K562 (cell line): ENCODE measurements around the gene GJC2. TPM values are rescaled to one million over a fixed set of nuclear protein-coding genes. Genes with fewer than 3 reads are reported as not detected.

ENCODE experiments used
- CHD1 ChIP-seq: fragments of 200-600 bp; sonication (generic); IDR thresholded peaks from one replicate; pipeline ENCODE4 v1.6.1; 2012; ENCODE audit warnings: mild to moderate bottlenecking, moderate library complexity, low read length, inconsistent platforms
- ETV1 ChIP-seq: fragments of 450-650 bp; conservative IDR thresholded peaks from 2 replicates; pipeline ENCODE4 v1.6.1; 2016; ENCODE audit warnings: missing genetic modification characterization, control low read depth, low read depth, missing compliant biosample characterization
- MXI1 ChIP-seq: IDR thresholded peaks from 2 replicates; pipeline ENCODE4 v1.6.1; 2011; ENCODE audit warnings: low read depth, mild to moderate bottlenecking, improper control_type of control experiment, low read length
- MYNN ChIP-seq, 2 experiments: sonication (generic); formaldehyde crosslinking in 1 of 2; IDR thresholded peaks; 2 replicates each; pipeline versions ENCODE4 v1.5.0 to v1.6.1; 2016 to 2020; ENCODE audit warnings: antibody characterized with exemption in 1 of 2, missing genetic modification reagents in 1 of 2
- PATZ1 ChIP-seq: fragments of 250-450 bp; sonication (Bioruptor Pico); IDR thresholded peaks from 2 replicates; pipeline ENCODE4 v1.5.0; 2020; ENCODE audit warnings: mild to moderate bottlenecking, borderline replicate concordance
- USF1 ChIP-seq: sonication (generic); formaldehyde crosslinking; IDR thresholded peaks from 2 replicates; pipeline ENCODE4 v1.9.0; 2022; ENCODE audit warnings: mild to moderate bottlenecking, missing genetic modification reagents
- ZBTB9 ChIP-seq: fragments of 450-650 bp; formaldehyde crosslinking; IDR thresholded peaks from 2 replicates; pipeline ENCODE4 v1.4.0; 2020; ENCODE audit warnings: mild to moderate bottlenecking, moderate library complexity
- ZNF444 ChIP-seq: fragments of 250-450 bp; sonication (Bioruptor Pico); IDR thresholded peaks from 2 replicates; pipeline ENCODE4 v1.4.0; 2020; ENCODE audit warnings: mild to moderate bottlenecking, moderate library complexity
- ZNF507 ChIP-seq: conservative IDR thresholded peaks from 2 replicates; pipeline ENCODE4 v1.6.1; 2017; ENCODE audit warnings: missing genetic modification characterization, missing compliant biosample characterization
- ZNF766 ChIP-seq: fragments of 200-800 bp; sonication (Bioruptor generic); conservative IDR thresholded peaks from 2 replicates; pipeline ENCODE4 v1.6.1; 2016; ENCODE audit warnings: missing genetic modification characterization, missing compliant biosample characterization
- polyA plus RNA-seq, 8 experiments: library from polyadenylated mRNA; depleted of rRNA in 4 of 8; stranded (reverse) in 5 of 8; unstranded in 3 of 8; fragments of >200 nt; fragmentation: Nextera tagmentation in 2 of 8; fragmentation: Illumina TruSeq in 1 of 8; extraction: Ambion mirVana in 2 of 8; extraction: Trizol in 1 of 8; gene quantifications; 2 replicates each; pipeline versions ENCODE4 v1.2.1 to v1.2.3, GENCODE V29; 2011 to 2014; ENCODE audit warnings: inconsistent platforms in 1 of 8, missing spikeins in 1 of 8
- total RNA-seq, 7 experiments: library from RNA; depleted of rRNA in 6 of 7; stranded (reverse); fragments of >200 nt in 6 of 7; fragmentation: Illumina TruSeq in 2 of 7; extraction: Trizol in 2 of 7; gene quantifications; 2 replicates each; pipeline versions ENCODE4 v1.2.1 to v1.2.3, GENCODE V29; 2011 to 2021; ENCODE audit warnings: low replicate concordance in 1 of 7

Gene GJC2
- total and polyA plus RNA-seq, 9 of the 15 experiments (the other 6 are each of a cell fraction or from before 2014, with no cell fraction given): 0.03 to 0.62 (median 0.11) TPM; not detected in 2

DNA sequence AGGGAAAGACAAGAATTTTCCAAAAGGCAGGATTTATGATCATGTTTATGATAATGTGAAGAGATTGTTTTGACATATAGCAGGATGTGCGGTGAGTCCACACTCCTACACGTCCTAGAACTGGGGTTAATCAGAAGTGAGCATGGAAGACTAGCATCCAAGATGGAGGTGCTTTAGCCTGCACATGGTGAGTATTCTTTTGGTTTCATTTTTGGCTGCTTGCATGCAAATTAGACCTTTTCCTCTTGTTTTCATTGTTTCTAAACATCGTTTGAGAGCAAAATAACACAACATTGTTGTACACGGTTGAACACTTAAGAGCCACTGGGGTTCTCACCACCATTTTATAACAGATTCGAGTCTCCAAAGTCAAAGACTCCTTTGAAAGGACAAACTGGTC, 24.5 kb upstream of the GJC2 start (continued):
- TF ChIP-seq ZNF507: no peak
- TF ChIP-seq ZBTB9 (CRISPR knock-in tag): peak; percentile 62; the same call in 1 of the 2 replicates
- TF ChIP-seq CHD1: no peak
- no peak for TF ChIP-seq PATZ1
- TF ChIP-seq MYNN (IDR thresholded peaks at IDR 0.05): no peak
- no peak for TF ChIP-seq MYNN (CRISPR knock-in tag; IDR thresholded peaks at IDR 0.05)
- TF ChIP-seq MXI1: no peak
- TF ChIP-seq ETV1: peak; percentile 62; the same call in 1 of the 2 replicates
- peak; percentile 66; the same call in 1 of the 2 replicates for TF ChIP-seq ZNF766
- TF ChIP-seq ZNF444 (CRISPR knock-in tag): no peak
- TF ChIP-seq USF1: no peak
- TF ChIP-seq, all 486 proteins: peak for 35
